ENCODE results near the gene HOGA1. TPM values are rescaled to one million over a fixed set of nuclear protein-coding genes. Genes with fewer than 3 reads are reported as not detected.

HOGA1 gene
- total RNA-seq, 1 donor from 2014 or later = 0.98 TPM

GRCh38 chr10:97623277-97623676 lies 39.1 kb downstream of the HOGA1 start:
- TF ChIP-seq CTCF (IDR thresholded peaks at IDR 0.05) (no peak), POLR2A (IDR thresholded peaks at IDR 0.05) (no peak), POLR2AphosphoS5 (IDR thresholded peaks at IDR 0.05; ENCODE audit: insufficient read depth in 1 of 2, low read depth in 1 of 2) (no peak)
- no peaks in the 10 kb centered on the region for H3K4me1 ChIP-seq
- intact Hi-C loops (cut with DNase I) = no loop called here
- H3K9me3 ChIP-seq = no peaks in the 10 kb centered on the region
- no peaks in the 10 kb centered on the region for H3K36me3 ChIP-seq
- H3K27ac ChIP-seq = no peak overlapping the region
- no peak for DNase-seq (ENCODE audit: extremely low spot score in 2 of 2)
- H3K4me3 ChIP-seq = no peak overlapping the region
- H3K27me3 ChIP-seq = no peaks in the 10 kb centered on the region

- peaks cover 5% of the 10 kb centered on the region for H3K4me1 ChIP-seq
- intact Hi-C loops (cut with DNase I) = no loop called here
- H3K27ac ChIP-seq = no peak overlapping the region
- no peaks in the 10 kb centered on the region for H3K27me3 ChIP-seq
- TF ChIP-seq CTCF (IDR thresholded peaks at IDR 0.05) = no peak
- TF ChIP-seq POLR2A (IDR thresholded peaks at IDR 0.05) = no peak
- no peak for TF ChIP-seq POLR2AphosphoS5 (IDR thresholded peaks at IDR 0.05; ENCODE audit: insufficient read depth in 1 of 2, low read depth in 1 of 2)
- H3K4me3 ChIP-seq = no peak overlapping the region
- no peak for DNase-seq (ENCODE audit: extremely low spot score in 2 of 2)
- no peaks in the 10 kb centered on the region for H3K9me3 ChIP-seq
- no peaks in the 10 kb centered on the region for H3K36me3 ChIP-seq
These were observed 43.5 kb downstream of the HOGA1 start for GRCh38 chr10:97627731-97628130.

- H3K27ac ChIP-seq = no peak overlapping the region
- intact Hi-C loops (cut with DNase I) = no loop called here
These were observed 44.0 kb downstream of the HOGA1 start for GRCh38 chr10:97628228-97628627.

GRCh38 chr10:97629289-97629688 lies 45.1 kb downstream of the HOGA1 start:
- Histone ChIP-seq H3K4me1 (peaks cover 13% of the 10 kb centered on the region), H3K9me3 (no peaks in the 10 kb centered on the region), H3K27ac (no peak overlapping the region), H3K4me3 (no peak overlapping the region), H3K36me3 (no peaks in the 10 kb centered on the region), H3K27me3 (no peaks in the 10 kb centered on the region)
- no peak for DNase-seq (ENCODE audit: extremely low spot score in 2 of 2)
- no peak for TF ChIP-seq POLR2AphosphoS5 (IDR thresholded peaks at IDR 0.05; ENCODE audit: insufficient read depth in 1 of 2, low read depth in 1 of 2)
- no peak for TF ChIP-seq POLR2A (IDR thresholded peaks at IDR 0.05)
- TF ChIP-seq CTCF (IDR thresholded peaks at IDR 0.05) = no peak
- intact Hi-C loops (cut with DNase I) = no loop called here

More at GRCh38 chr10:97628228-97628627, 44.0 kb downstream of the HOGA1 start:
- no peaks in the 10 kb centered on the region for H3K36me3 ChIP-seq
- no peak for DNase-seq (ENCODE audit: extremely low spot score in 2 of 2)
- H3K4me1 ChIP-seq = peaks cover 8% of the 10 kb centered on the region
- no peaks in the 10 kb centered on the region for H3K27me3 ChIP-seq
- H3K4me3 ChIP-seq = no peak overlapping the region
- no peaks in the 10 kb centered on the region for H3K9me3 ChIP-seq
- TF ChIP-seq POLR2A (IDR thresholded peaks at IDR 0.05) (no peak), CTCF (IDR thresholded peaks at IDR 0.05) (no peak), POLR2AphosphoS5 (IDR thresholded peaks at IDR 0.05; ENCODE audit: insufficient read depth in 1 of 2, low read depth in 1 of 2) (no peak)

GRCh38 chr10:97631098-97631497 lies 46.9 kb downstream of the HOGA1 start:
- no peak for TF ChIP-seq CTCF (IDR thresholded peaks at IDR 0.05)
- no peak for TF ChIP-seq POLR2A (IDR thresholded peaks at IDR 0.05)
- no peak for TF ChIP-seq POLR2AphosphoS5 (IDR thresholded peaks at IDR 0.05; ENCODE audit: insufficient read depth in 1 of 2, low read depth in 1 of 2)
- Histone ChIP-seq H3K4me1 (peaks cover 13% of the 10 kb centered on the region), H3K27me3 (no peaks in the 10 kb centered on the region), H3K36me3 (no peaks in the 10 kb centered on the region), H3K4me3 (no peak overlapping the region), H3K9me3 (no peaks in the 10 kb centered on the region), H3K27ac (no peak overlapping the region)
- no peak for DNase-seq (ENCODE audit: extremely low spot score in 2 of 2)
- intact Hi-C loops (cut with DNase I) = no loop called here
